ENCODE data around the gene SRGAP2C.
A peak's percentile ranks its signal among the peaks of the same experiment; 100 is the strongest.
"Not testable (repeated sequence)": the region's sequence is repeated elsewhere in the genome, so short reads cannot be mapped to it uniquely, and the experiment has no call there.

Gene SRGAP2C

GRCh38 chr1:121216676-121217075, 31.9 kb downstream of the SRGAP2C start:
- DNase-seq (ENCODE audit: low read depth); H3K4me3 ChIP-seq (ENCODE audit: low read length): not testable (repeated sequence)

- not testable (repeated sequence) for H3K4me3 ChIP-seq (ENCODE audit: low read length)
- DNase-seq (ENCODE audit: low read depth): peak; percentile 3
These were observed 37.0 kb downstream of the SRGAP2C start for GRCh38 chr1:121221770-121222169.

GRCh38 chr1:121224714-121225113, 39.9 kb downstream of the SRGAP2C start:
- DNase-seq (ENCODE audit: low read depth); H3K4me3 ChIP-seq (ENCODE audit: low read length): not testable (repeated sequence)

- H3K4me3 ChIP-seq (ENCODE audit: low read length); DNase-seq (ENCODE audit: low read depth): not testable (repeated sequence)
These were observed 41.6 kb downstream of the SRGAP2C start for GRCh38 chr1:121226295-121226904.

DNA sequence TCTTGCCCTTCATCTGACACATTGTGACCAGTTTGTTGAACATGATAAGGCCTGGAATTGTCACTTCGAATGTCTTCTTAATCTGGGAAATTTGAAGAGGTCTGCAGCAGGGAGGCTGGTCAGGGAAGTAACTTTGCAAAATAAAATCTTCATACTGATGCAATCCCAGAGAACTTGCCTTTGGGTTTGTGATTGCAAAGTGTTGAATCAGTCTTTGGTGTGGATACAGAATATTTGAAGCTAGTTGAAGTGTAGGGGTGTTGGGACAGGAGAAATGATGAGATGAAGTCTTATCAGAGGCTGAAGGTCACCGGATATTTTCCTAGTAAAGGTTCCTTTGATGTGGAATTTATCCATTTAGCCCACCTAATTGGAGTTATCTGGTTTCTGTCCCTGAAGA, 42.1 kb downstream of the SRGAP2C start:
- DNase-seq (ENCODE audit: low read depth); H3K4me3 ChIP-seq (ENCODE audit: low read length): not testable (repeated sequence)

DNA sequence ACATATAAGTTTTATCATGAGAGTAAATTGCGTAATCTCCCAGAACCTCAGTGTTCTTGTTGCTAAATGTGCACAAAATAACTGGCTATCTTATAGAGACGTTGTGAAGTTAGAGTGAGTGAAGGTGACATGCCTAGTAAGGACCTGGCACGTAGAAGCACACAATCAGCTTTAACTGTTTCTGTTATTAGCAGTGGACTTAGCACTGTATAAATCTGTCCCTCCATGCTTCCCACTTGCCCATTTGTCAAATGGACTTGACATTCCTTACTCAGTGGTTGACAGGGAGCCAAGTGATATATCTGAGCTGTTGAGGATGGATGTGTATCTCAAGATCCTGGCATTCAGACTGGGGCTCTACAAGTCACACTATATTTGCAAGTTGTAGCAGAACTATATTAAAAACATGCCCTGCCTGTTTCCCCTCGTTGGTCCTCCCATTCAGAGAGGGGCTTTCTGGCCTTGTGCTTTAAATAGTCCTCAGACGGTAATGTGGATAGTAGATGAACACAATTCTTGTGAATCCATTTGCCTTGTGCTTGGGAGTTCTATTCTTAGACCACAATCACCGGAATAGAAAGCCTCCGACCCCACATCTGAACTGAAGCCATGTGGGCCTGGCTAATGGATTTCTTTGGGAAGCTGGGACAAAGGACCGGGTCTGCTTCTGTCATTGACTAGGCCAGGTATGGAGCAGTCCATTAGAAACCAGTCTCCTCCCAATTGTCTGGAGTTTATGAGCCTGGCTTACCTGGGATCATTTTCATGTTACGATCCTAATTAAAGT, 43.0 kb downstream of the SRGAP2C start:
- not testable (repeated sequence) for DNase-seq (ENCODE audit: low read depth)

DNA sequence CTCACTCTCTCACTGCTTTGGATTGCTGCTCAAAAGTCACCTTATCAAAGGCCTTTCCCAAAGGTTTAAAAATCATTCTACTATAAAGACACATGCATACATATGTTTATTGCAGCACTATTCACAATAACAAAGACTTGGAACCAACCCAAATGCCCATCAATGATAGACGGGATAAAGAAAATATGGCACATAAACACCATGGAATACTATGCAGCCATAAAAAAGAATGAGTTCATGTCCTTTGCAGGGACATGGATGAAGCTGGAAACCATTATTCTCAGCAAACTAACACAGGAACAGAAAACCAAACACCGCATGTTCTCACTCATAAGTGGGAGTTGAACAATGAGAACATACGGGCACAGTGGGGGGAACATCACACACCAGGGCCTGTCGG, 45.9 kb downstream of the SRGAP2C start:
- DNase-seq (ENCODE audit: low read depth); H3K4me3 ChIP-seq (ENCODE audit: low read length): not testable (repeated sequence)

More for the DNA sequence above, 43.0 kb downstream of the SRGAP2C start:
- not testable (repeated sequence) for H3K4me3 ChIP-seq (ENCODE audit: low read length)

GRCh38 chr1:121232445-121233125, 47.8 kb downstream of the SRGAP2C start:
- H3K4me3 ChIP-seq (ENCODE audit: low read length); DNase-seq (ENCODE audit: low read depth): not testable (repeated sequence)

GRCh38 chr1:121234090-121234759, 49.5 kb downstream of the SRGAP2C start:
- DNase-seq (ENCODE audit: low read depth); H3K4me3 ChIP-seq (ENCODE audit: low read length): not testable (repeated sequence)

DNA sequence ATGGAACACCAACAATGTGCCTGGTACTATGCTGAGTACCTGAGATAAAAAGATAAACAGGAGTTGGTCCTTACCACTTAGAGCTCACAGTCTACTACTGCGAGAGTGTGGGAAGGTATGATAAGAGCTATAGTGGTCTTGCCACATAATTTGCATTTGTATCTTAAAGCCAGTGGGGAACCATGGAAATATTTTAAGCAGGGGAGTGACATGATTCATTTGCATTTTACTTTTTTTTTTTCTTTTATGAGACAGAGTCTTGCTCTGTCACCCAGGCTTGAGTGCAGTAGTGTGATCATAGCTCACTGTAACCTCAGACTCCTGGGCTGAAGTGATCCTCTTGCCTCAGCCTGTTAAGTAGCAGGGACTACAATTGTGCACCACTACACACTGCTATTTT, 53.6 kb downstream of the SRGAP2C start:
- not testable (repeated sequence) for DNase-seq (ENCODE audit: low read depth); H3K4me3 ChIP-seq (ENCODE audit: low read length)

- H3K4me3 ChIP-seq (ENCODE audit: low read length); DNase-seq (ENCODE audit: low read depth): not testable (repeated sequence)
These were observed 59.1 kb downstream of the SRGAP2C start for GRCh38 chr1:121243913-121244312.

GRCh38 chr1:121246399-121246798, 61.6 kb downstream of the SRGAP2C start:
- not testable (repeated sequence) for DNase-seq (ENCODE audit: low read depth); H3K4me3 ChIP-seq (ENCODE audit: low read length)

DNA sequence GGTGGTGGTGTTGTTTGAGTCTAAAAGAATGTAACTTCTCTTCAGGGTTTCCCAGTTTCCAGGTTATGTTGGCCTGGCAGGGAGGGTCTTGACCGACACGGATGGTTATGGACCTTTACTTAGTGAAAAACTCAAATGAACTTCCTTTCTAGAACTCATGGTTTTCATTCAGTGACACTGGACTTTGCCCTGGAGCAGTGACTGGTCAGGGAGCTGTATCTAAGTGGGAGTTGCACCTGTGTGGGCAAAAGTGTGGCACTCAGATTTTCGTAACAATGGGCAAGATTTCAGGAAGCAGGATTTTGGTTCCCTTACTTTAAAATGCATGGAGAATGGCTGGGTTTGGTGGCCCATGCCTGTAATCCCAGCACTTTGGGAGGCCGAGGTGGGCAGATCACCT, 67.9 kb downstream of the SRGAP2C start:
- DNase-seq (ENCODE audit: low read depth); H3K4me3 ChIP-seq (ENCODE audit: low read length): not testable (repeated sequence)

DNA sequence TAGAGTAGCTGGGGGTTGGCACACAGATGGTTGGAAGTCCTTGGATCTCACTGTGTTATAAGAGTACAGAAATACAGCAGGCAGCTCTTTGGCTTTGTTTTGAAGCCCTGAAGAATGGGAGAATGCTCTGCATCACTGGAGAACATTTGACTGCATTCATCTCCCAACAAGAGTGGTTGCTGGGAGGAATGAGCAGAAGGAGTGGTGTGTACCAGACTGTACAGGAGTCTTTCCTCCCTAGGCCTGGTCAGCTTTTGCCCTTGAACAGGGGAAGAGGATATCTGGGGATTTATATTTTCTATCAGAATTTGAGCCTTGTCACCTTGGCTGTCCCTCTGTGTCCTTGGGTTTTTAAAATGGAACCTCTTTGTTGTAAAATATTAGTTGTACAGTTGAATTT, 69.8 kb downstream of the SRGAP2C start:
- H3K4me3 ChIP-seq (ENCODE audit: low read length); DNase-seq (ENCODE audit: low read depth): not testable (repeated sequence)

GRCh38 chr1:121257632-121258031, 72.9 kb downstream of the SRGAP2C start:
- not testable (repeated sequence) for H3K4me3 ChIP-seq (ENCODE audit: low read length); DNase-seq (ENCODE audit: low read depth)

DNA sequence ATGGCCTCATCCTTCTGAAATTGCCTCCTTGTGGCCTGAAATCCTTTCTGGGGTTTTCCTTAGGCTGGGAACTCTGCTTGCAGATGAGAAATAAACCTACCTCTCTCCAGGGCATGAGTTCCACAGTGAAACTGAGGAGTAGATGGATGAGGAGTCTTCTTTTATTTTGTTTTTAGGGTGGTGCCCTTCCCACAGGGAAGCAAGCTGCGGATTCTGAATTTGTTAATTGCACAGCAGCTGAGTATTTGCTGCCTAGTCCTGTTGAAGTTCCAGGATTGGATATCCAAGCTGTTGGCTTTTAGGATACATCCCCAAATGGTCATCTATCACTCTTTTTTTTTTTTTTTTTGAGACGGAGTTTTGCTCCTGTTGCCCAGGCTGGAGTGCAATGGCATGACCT, 73.4 kb downstream of the SRGAP2C start:
- H3K4me3 ChIP-seq (ENCODE audit: low read length); DNase-seq (ENCODE audit: low read depth): not testable (repeated sequence)

DNA sequence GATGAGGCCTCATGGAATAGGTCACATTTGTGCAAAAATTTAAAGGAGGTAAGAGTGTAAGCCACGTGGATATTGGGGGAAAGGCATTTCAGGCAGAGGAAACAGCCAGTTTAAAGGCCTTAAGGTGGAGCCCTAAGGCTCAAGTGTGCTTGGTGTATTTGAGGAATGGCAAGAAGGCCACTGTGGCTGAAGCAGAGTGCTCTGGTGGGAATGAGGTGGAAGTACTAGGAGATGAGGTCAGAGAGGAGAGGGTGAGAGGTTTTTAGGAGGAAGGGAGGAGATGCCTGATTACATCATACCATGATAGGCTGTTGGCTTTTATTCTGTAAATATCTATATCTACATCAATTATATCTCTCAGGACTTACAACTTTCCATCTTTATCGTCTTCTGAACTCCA, 75.4 kb downstream of the SRGAP2C start:
- H3K4me3 ChIP-seq (ENCODE audit: low read length); DNase-seq (ENCODE audit: low read depth): not testable (repeated sequence)

- not testable (repeated sequence) for DNase-seq (ENCODE audit: low read depth); H3K4me3 ChIP-seq (ENCODE audit: low read length)
These were observed 77.4 kb downstream of the SRGAP2C start for GRCh38 chr1:121262163-121262562.

- not testable (repeated sequence) for H3K4me3 ChIP-seq (ENCODE audit: low read length)
- DNase-seq (ENCODE audit: low read depth): peak; percentile 38
These were observed 79.0 kb downstream of the SRGAP2C start for GRCh38 chr1:121263789-121264244.

GRCh38 chr1:121267072-121267471, 82.3 kb downstream of the SRGAP2C start:
- H3K4me3 ChIP-seq (ENCODE audit: low read length); DNase-seq (ENCODE audit: low read depth): not testable (repeated sequence)

Data from epithelial cell of esophagus (primary cell).